ENCODE data around the gene PRPF6. TPM values are rescaled to one million over a fixed set of nuclear protein-coding genes. Genes with fewer than 3 reads are reported as not detected.
A peak's percentile ranks its signal among the peaks of the same experiment; 100 is the strongest.

Gene PRPF6, protein sequence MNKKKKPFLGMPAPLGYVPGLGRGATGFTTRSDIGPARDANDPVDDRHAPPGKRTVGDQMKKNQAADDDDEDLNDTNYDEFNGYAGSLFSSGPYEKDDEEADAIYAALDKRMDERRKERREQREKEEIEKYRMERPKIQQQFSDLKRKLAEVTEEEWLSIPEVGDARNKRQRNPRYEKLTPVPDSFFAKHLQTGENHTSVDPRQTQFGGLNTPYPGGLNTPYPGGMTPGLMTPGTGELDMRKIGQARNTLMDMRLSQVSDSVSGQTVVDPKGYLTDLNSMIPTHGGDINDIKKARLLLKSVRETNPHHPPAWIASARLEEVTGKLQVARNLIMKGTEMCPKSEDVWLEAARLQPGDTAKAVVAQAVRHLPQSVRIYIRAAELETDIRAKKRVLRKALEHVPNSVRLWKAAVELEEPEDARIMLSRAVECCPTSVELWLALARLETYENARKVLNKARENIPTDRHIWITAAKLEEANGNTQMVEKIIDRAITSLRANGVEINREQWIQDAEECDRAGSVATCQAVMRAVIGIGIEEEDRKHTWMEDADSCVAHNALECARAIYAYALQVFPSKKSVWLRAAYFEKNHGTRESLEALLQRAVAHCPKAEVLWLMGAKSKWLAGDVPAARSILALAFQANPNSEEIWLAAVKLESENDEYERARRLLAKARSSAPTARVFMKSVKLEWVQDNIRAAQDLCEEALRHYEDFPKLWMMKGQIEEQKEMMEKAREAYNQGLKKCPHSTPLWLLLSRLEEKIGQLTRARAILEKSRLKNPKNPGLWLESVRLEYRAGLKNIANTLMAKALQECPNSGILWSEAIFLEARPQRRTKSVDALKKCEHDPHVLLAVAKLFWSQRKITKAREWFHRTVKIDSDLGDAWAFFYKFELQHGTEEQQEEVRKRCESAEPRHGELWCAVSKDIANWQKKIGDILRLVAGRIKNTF
- total RNA-seq = 46.4 TPM
- long read RNA-seq, transcript PRPF6-201 (21 exons, 3,044 nt) = major isoform, 99 of 134 reads
- long read RNA-seq, partial matches to known transcripts = 22 of 134 reads
- long read RNA-seq, other reads (novel, unspliced or antisense) = 13 of 134 reads

DNA sequence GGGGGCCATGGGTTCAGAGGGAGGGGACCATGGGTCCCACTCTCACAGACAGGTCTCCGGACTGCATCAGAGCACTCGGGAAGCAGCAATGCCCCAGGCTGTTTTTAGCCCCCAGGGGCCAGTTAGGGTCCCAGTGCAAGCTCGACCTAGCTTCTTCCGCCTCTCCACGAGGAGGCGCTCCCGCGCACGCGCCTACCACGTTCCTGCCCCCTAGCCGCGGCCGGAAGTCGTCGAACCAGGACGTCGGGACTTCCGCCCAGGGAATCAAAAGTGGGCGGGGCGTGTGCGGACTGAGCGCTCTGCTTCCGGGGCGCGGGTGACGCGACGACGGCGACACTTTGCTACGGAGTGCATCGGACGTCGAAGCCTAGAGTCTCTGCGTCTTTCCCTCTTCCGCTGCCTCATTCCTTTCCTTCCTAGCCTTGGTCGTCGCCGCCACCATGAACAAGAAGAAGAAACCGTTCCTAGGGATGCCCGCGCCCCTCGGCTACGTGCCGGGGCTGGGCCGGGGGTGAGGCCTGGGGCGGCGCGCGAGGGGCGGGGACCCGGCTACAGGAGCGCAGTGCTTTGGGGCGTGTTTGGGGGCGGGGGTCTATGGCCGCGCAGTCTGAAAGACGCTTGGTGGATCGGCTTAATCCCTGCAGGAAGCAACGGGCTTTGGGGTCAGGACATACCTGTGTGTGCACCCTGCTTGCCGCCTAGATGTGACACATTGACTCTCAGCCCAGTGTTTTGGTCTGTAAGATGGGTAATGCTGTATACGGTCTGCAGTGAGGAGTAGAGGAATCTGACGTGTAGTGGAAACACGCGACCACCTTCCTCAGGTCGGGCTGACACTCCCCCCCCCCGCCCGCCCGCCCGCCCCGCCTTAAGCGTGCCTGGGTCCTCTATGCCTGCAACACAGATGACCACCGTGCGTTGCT lies at the start of gene PRPF6:
Gene PRPF6 (plus strand): TSS at position 327 of the 923 bp plus-strand sequence. CDS start 114 bp downstream, at position 441.
- ATAC-seq (peak; percentile 92), DNase-seq (ENCODE audit: missing footprints) (peak; percentile 97)
- intact Hi-C loops (cut with DNase I) = loop anchor here (2.0 kb wide), 1 partner anchor 76 kb away; no protein-coding TSS in a partner anchor

GRCh38 chr20:63931735-63932134 lies 49.2 kb upstream of the PRPF6 start:
- peak; percentile 23 for DNase-seq (ENCODE audit: missing footprints)
- ATAC-seq = no peak
- intact Hi-C loops (cut with DNase I) = loop anchor here (1.0 kb wide), 1 partner anchor 20 kb away; no protein-coding TSS in a partner anchor

DNA sequence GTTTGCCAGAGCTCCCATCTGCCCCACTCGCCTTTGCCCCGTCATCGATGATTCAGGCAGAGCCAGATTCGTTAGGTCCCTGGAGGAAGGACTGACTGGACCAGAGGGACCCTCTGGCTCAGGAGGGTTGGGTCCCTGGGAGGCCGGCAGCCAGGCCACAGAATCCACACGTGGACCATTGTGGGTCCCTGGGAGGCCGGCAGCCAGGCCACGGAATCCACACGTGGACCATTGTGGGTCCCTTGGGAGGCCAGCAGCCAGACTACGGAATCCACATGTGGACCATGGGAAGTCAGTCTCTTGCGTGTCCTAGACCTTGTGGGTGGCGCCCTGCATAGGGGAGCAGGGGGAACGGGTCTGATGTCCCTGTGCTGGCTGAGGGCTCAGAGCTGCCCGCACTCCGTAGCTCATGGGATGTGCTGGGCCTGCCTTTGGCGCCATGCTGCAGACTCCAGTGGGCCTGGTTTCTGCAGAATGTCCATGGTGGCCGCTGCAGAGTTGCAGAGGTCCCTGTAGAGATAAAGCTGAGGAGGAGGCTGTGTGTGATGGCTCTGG lies 48.2 kb upstream of the PRPF6 start:
- DNase-seq (ENCODE audit: missing footprints) = peak; percentile 48
- ATAC-seq = no peak
- intact Hi-C loops (cut with DNase I) = no loop called here

DNA sequence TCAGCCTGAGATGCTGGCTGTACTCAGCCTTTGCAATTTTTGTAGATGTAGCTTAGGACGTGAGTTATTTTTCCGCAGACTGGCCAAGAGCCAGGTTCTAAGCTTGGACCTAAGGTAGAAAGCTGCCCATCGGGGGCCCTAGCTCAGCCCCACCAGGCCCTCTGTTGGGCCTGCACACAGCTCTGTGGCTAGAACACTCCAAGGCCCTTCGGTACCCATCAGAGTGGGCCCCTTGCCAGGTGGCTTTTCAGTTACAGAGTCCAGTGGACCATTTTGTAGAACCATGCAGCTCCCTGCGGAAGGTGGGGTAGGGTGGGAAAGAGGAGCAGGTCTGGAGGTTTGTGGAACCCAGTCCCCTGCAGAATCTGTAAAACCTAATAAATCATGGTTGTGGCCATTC lies 47.3 kb upstream of the PRPF6 start:
- ATAC-seq = no peak
- peak; percentile 43 for DNase-seq (ENCODE audit: missing footprints)
- intact Hi-C loops (cut with DNase I) = no loop called here

- DNase-seq (ENCODE audit: missing footprints) (peak; percentile 17), ATAC-seq (no peak)
- intact Hi-C loops (cut with DNase I) = no loop called here
These were observed 46.5 kb upstream of the PRPF6 start for GRCh38 chr20:63934271-63935068.

GRCh38 chr20:63935447-63935846 lies 45.5 kb upstream of the PRPF6 start:
- ATAC-seq (no peak), DNase-seq (ENCODE audit: missing footprints) (peak; percentile 9)
- intact Hi-C loops (cut with DNase I) = no loop called here

GRCh38 chr20:63937596-63937995 lies 43.3 kb upstream of the PRPF6 start:
- intact Hi-C loops (cut with DNase I) = no loop called here
- DNase-seq (ENCODE audit: missing footprints) = peak; percentile 1
- no peak for ATAC-seq

GRCh38 chr20:63939061-63939935 lies 41.6 kb upstream of the PRPF6 start:
- ATAC-seq = no peak
- intact Hi-C loops (cut with DNase I) = no loop called here
- peak; percentile 68 for DNase-seq (ENCODE audit: missing footprints)

GRCh38 chr20:63940071-63940471 lies 40.9 kb upstream of the PRPF6 start:
- ATAC-seq (no peak), DNase-seq (ENCODE audit: missing footprints) (peak; percentile 50)
- intact Hi-C loops (cut with DNase I) = no loop called here

- intact Hi-C loops (cut with DNase I) = no loop called here
- ATAC-seq (no peak), DNase-seq (ENCODE audit: missing footprints) (peak; percentile 65)
These were observed 40.3 kb upstream of the PRPF6 start for GRCh38 chr20:63940472-63941266.

GRCh38 chr20:63941282-63942081 lies 39.5 kb upstream of the PRPF6 start:
- intact Hi-C loops (cut with DNase I) = no loop called here
- ATAC-seq = peak; percentile 9
- peak; percentile 90 for DNase-seq (ENCODE audit: missing footprints)

DNA sequence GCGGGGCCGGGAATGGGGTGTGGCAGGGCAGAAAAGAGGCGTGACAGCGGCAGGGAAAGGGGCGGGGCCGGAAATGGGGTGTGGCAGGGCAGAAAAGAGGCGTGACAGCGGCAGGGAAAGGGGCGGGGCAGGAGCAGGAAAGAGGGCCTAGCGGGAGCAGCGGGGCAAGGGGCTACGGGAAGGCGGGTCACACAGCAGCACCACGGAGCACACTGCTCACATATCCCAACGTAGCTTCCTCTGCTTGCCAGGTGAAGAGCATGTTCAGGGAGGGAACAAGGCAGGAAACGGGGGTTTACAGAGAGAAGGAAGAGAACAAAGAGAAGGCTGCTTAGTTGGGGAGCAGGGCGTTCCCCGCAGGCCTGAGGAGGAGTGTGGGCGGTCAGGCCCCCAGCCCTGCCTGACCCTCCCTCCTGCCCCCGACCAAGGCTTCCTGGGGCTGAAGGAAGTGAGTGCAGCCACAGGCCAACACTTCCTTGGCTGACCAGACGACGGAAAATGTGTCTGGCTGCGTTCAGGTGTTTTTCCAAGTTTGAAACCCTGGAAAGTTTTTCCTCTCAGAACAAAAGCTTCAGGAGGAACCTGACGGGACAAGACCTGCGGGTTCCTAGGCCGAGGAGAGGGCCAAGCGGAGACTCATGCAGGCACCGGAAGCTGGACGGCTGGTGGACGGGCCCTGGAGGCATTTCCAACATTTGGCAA lies 38.5 kb upstream of the PRPF6 start:
- ATAC-seq (no peak), DNase-seq (ENCODE audit: missing footprints) (peak; percentile 67)
- intact Hi-C loops (cut with DNase I) = no loop called here

DNA sequence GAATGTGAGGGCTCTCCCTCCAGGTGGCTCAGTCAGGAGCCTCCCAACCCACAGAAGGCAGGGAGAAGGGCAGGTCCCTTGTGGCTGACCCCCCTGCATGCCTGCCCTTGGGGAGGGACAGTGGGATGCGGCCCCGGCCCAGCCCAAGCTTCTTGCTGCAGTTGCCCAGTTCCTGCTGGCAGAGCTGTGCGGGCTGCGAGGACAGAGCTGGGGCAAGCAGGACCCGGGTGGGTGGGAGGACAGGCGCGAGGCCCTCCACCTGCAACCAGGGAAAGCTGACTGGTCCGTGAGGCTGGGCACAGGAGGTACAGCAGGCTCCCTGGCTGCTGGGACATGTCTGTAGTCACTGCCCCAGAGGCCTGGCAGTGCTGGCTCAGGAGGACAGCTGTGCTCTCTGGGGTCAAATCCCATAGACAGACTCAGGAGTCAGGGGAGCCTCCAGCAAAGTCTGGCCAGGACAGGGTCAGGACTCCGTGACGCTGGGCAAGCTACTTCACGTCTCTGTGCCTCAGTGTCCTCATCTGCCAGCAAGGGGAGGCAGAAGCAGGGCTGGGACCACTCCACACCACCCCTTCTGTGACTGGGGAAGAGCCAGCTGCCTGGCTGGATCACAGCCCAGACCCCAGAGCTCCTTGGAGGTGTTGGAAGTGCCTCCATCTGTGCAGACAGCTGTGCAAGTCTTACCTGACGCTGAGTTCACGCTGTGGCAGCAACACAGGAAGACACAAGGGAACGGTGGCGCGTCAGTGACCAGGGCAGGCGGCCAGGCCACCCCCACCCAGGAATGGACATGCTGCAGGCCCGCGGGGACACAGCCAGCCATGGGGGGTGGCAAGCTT lies 37.7 kb upstream of the PRPF6 start:
- DNase-seq (ENCODE audit: missing footprints) (no peak), ATAC-seq (no peak)
- intact Hi-C loops (cut with DNase I) = no loop called here

DNA sequence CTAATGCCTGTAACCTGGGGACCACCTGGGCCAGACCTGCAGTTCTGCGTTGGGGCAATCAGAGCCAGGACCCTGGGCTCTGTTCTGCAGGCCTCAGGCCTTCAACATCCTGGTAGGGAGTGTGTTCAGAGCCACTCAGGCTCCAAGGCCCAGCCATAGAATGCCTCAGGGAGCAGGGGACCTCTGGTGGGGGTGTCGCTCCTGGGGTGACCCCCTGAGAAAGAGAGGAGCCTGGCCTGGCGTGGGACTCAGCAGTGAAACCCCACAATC lies 37.2 kb upstream of the PRPF6 start:
- DNase-seq (ENCODE audit: missing footprints) = peak; percentile 27
- intact Hi-C loops (cut with DNase I) = no loop called here

More for the DNA sequence above, 37.2 kb upstream of the PRPF6 start:
- ATAC-seq = no peak
